Measurements from ENCODE around the gene TEX101.

DNA sequence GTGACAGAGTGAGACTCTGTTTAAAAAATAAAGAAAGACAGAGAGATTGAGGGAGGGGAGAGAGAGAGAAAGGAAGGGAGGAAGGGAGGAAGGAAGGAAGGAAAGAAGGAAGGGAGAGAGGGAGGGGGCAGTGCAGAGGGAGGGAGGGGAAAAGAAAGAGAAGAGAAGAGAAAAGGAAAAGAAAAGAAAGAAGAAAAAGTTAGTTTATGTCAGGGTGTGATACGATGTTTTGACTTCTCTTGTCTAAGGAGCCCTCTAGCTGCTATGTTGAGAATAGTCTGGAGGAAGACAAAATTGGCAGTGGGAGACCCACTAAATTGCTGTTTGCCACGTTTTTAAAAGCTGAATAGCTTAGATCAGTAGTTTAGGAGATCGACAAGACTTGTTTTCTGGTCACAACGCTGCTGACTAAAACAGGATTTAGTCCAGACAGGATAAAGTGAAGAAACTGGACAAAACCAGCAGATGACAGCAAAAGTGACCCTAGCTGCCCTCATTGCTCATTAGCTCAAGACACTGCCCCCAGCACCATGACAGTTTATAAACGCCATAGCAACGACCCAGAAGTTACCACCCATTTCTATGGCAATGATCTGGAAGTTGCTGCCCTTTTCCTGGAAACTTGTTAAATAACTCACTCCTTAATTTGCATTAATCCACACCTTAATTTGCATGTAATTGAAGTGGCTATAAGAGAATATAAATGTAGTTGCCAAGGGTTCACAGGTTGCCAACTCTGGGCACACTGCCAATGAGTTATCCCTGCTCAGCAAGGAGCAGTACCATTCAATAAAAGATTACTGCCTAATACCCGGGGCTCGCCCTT is 11.1 kb downstream of the TEX101 start:
- TF ChIP-seq, protein P1, sequence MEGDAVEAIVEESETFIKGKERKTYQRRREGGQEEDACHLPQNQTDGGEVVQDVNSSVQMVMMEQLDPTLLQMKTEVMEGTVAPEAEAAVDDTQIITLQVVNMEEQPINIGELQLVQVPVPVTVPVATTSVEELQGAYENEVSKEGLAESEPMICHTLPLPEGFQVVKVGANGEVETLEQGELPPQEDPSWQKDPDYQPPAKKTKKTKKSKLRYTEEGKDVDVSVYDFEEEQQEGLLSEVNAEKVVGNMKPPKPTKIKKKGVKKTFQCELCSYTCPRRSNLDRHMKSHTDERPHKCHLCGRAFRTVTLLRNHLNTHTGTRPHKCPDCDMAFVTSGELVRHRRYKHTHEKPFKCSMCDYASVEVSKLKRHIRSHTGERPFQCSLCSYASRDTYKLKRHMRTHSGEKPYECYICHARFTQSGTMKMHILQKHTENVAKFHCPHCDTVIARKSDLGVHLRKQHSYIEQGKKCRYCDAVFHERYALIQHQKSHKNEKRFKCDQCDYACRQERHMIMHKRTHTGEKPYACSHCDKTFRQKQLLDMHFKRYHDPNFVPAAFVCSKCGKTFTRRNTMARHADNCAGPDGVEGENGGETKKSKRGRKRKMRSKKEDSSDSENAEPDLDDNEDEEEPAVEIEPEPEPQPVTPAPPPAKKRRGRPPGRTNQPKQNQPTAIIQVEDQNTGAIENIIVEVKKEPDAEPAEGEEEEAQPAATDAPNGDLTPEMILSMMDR (conservative IDR thresholded peaks at IDR 0.05), result peak; percentile 82
- TF ChIP-seq EZH2 (IDR thresholded peaks at IDR 0.05; ENCODE audit: low read depth), result no peak
